Activated CD8-positive, alpha-beta T cell treated with anti-CD3 and anti-CD28 coated beads, Interleukin-2, amount 10 ng/mL, durations not matched to agents 7 days and 5 days (primary cell): ENCODE measurements around the gene PRRX2. TPM values are rescaled to one million over a fixed set of nuclear protein-coding genes. Genes with fewer than 3 reads are reported as not detected.

ENCODE experiments used
- ATAC-seq: fragments of 150-1000 bp; cut with Tn5 transposase; one replicate; pipeline ENCODE4 v1.10.0; 2021; ENCODE audit warnings: moderate library complexity
- CTCF ChIA-PET: fragments of 350-600 bp; sonication (Branson Sonifier 250); formaldehyde crosslinking; loops from one replicate; lab custom pipeline; 2021; ENCODE audit warnings: antibody characterized with exemption; lab: Charles Lee
- POLR2A ChIA-PET: fragments of 350-600 bp; sonication (Branson Sonifier 250); formaldehyde crosslinking; loops from one replicate; lab custom pipeline; 2021; ENCODE audit warnings: antibody characterized with exemption; lab: Charles Lee
- DNase-seq: peaks from one replicate; pipeline ENCODE4 v3.0.0-alpha.2; 2020
- H3K27ac Mint-ChIP-seq: one replicate; pipeline ENCODE4 v1.8.0; 2021; ENCODE audit warnings: mild to moderate bottlenecking, mixed read lengths
- H3K27me3 Mint-ChIP-seq: one replicate; pipeline ENCODE4 v1.8.0; 2021; ENCODE audit warnings: low read depth, mixed read lengths
- H3K36me3 Mint-ChIP-seq: one replicate; pipeline ENCODE4 v1.8.0; 2021; ENCODE audit warnings: low read depth, mixed read lengths
- H3K4me1 Mint-ChIP-seq: one replicate; pipeline ENCODE4 v1.8.0; 2021; ENCODE audit warnings: low read depth, mixed read lengths
- H3K4me3 Mint-ChIP-seq: one replicate; pipeline ENCODE4 v1.8.0; 2021; ENCODE audit warnings: mild to moderate bottlenecking, mixed read lengths
- H3K9me3 Mint-ChIP-seq: one replicate; pipeline ENCODE4 v1.8.0; 2022; ENCODE audit warnings: mixed read lengths; ENCODE audit not compliant: insufficient read depth
- total RNA-seq, 2 experiments: library from RNA; stranded (reverse); gene quantifications; one replicate each; pipeline ENCODE4 v1.2.3, GENCODE V29; 2021

The PRRX2 gene
- total RNA-seq, 2 experiments from 2014 or later: 0.21 TPM; not detected in 1

- POLR2A ChIA-PET: no interaction called here
- no peaks in the 10 kb centered on the region for H3K9me3 Mint-ChIP-seq
- no peaks in the 10 kb centered on the region for H3K36me3 Mint-ChIP-seq
- CTCF ChIA-PET: interaction anchor here (1.1 to 2.8 kb wide), 6 partner anchors 13 to 89 kb away, joined by 4 to 11 read pairs (median 5); no protein-coding TSS in a partner anchor
- no peak for ATAC-seq
- peak overlapping the region; percentile 74 for H3K4me3 Mint-ChIP-seq
- DNase-seq: no peak
- peak overlapping the region; percentile 83 for H3K27ac Mint-ChIP-seq
- H3K4me1 Mint-ChIP-seq: peaks cover 32% of the 10 kb centered on the region
- peaks cover 11% of the 10 kb centered on the region for H3K27me3 Mint-ChIP-seq
Measured at GRCh38 chr9:129712634-129713401, 47.4 kb downstream of the PRRX2 start.

- POLR2A ChIA-PET: no interaction called here
Measured at GRCh38 chr9:129713402-129713679, 47.9 kb downstream of the PRRX2 start.

GRCh38 chr9:129714511-129715061 is 49.1 kb downstream of the PRRX2 start:
- ATAC-seq: no peak
- Mint-ChIP-seq H3K27ac (no peak overlapping the region), H3K27me3 (peaks cover 10% of the 10 kb centered on the region), H3K9me3 (no peaks in the 10 kb centered on the region), H3K36me3 (no peaks in the 10 kb centered on the region), H3K4me3 (no peak overlapping the region), H3K4me1 (peaks cover 30% of the 10 kb centered on the region)
- POLR2A ChIA-PET: no interaction called here
- DNase-seq: no peak
- CTCF ChIA-PET: interaction anchor here (0.6 to 2.1 kb wide), 2 partner anchors 12 to 23 kb away, joined by 3 to 17 read pairs; no protein-coding TSS in a partner anchor

More at GRCh38 chr9:129713402-129713679, 47.9 kb downstream of the PRRX2 start:
- Mint-ChIP-seq H3K4me3 (no peak overlapping the region), H3K4me1 (peaks cover 30% of the 10 kb centered on the region), H3K36me3 (no peaks in the 10 kb centered on the region), H3K27me3 (peaks cover 10% of the 10 kb centered on the region), H3K9me3 (no peaks in the 10 kb centered on the region), H3K27ac (no peak overlapping the region)
- ATAC-seq: no peak
- DNase-seq: no peak
- CTCF ChIA-PET: interaction anchor here (1.1 to 2.2 kb wide), 4 partner anchors 13 to 89 kb away, joined by 4 to 6 read pairs (median 5); no protein-coding TSS in a partner anchor

GRCh38 chr9:129716091-129716490 is 50.6 kb downstream of the PRRX2 start:
- POLR2A ChIA-PET: no interaction called here
- peaks cover 22% of the 10 kb centered on the region for H3K4me1 Mint-ChIP-seq

GRCh38 chr9:129717991-129718390 is 52.5 kb downstream of the PRRX2 start:
- H3K36me3 Mint-ChIP-seq: no peaks in the 10 kb centered on the region
- H3K4me3 Mint-ChIP-seq: no peak overlapping the region
- no peaks in the 10 kb centered on the region for H3K9me3 Mint-ChIP-seq
- ATAC-seq: no peak
- no peak for DNase-seq
- H3K27ac Mint-ChIP-seq: no peak overlapping the region
- peaks cover 8% of the 10 kb centered on the region for H3K27me3 Mint-ChIP-seq
- ChIA-PET POLR2A (no interaction called here), CTCF (interaction anchor here (0.9 to 1.0 kb wide), 2 partner anchors 9 to 17 kb away, joined by 3 read pairs; no protein-coding TSS in a partner anchor)
- H3K4me1 Mint-ChIP-seq: peaks cover 4% of the 10 kb centered on the region

More at GRCh38 chr9:129716091-129716490, 50.6 kb downstream of the PRRX2 start:
- H3K36me3 Mint-ChIP-seq: no peaks in the 10 kb centered on the region
- H3K27me3 Mint-ChIP-seq: peaks cover 8% of the 10 kb centered on the region
- no peak overlapping the region for H3K4me3 Mint-ChIP-seq
- H3K9me3 Mint-ChIP-seq: no peaks in the 10 kb centered on the region
- ATAC-seq (no peak), DNase-seq (no peak)
- CTCF ChIA-PET: interaction anchor here (2.1 kb wide), 1 partner anchor 10 kb away, joined by 17 read pairs; no protein-coding TSS in a partner anchor
- no peak overlapping the region for H3K27ac Mint-ChIP-seq

- Mint-ChIP-seq H3K36me3 (no peaks in the 10 kb centered on the region), H3K9me3 (no peaks in the 10 kb centered on the region), H3K4me3 (no peak overlapping the region), H3K27me3 (peaks cover 8% of the 10 kb centered on the region), H3K4me1 (no peaks in the 10 kb centered on the region), H3K27ac (no peak overlapping the region)
- no peak for ATAC-seq
- DNase-seq: no peak
- ChIA-PET POLR2A (no interaction called here), CTCF (interaction anchor here (0.9 to 1.0 kb wide), 2 partner anchors 8 to 17 kb away, joined by 3 read pairs; no protein-coding TSS in a partner anchor)
Measured at GRCh38 chr9:129718647-129719046, 53.2 kb downstream of the PRRX2 start.

- no peak for DNase-seq
- no peak overlapping the region for H3K27ac Mint-ChIP-seq
- peaks cover 8% of the 10 kb centered on the region for H3K27me3 Mint-ChIP-seq
- H3K9me3 Mint-ChIP-seq: no peaks in the 10 kb centered on the region
- no peaks in the 10 kb centered on the region for H3K4me1 Mint-ChIP-seq
- H3K36me3 Mint-ChIP-seq: no peaks in the 10 kb centered on the region
- ChIA-PET POLR2A (no interaction called here), CTCF (interaction anchor here (0.9 kb wide), 1 partner anchor 8 kb away, joined by 3 read pairs; no protein-coding TSS in a partner anchor)
- no peak for ATAC-seq
- H3K4me3 Mint-ChIP-seq: no peak overlapping the region
Measured at GRCh38 chr9:129719135-129719534, 53.7 kb downstream of the PRRX2 start.

GRCh38 chr9:129720181-129720864 is 54.9 kb downstream of the PRRX2 start:
- no peaks in the 10 kb centered on the region for H3K9me3 Mint-ChIP-seq
- H3K27ac Mint-ChIP-seq: no peak overlapping the region
- no peaks in the 10 kb centered on the region for H3K4me1 Mint-ChIP-seq
- DNase-seq (no peak), ATAC-seq (no peak)
- no peak overlapping the region for H3K4me3 Mint-ChIP-seq
- H3K36me3 Mint-ChIP-seq: no peaks in the 10 kb centered on the region
- ChIA-PET POLR2A (no interaction called here), CTCF (no interaction called here)
- H3K27me3 Mint-ChIP-seq: peaks cover 8% of the 10 kb centered on the region

GRCh38 chr9:129720865-129721545 is 55.6 kb downstream of the PRRX2 start:
- Mint-ChIP-seq H3K4me1 (no peaks in the 10 kb centered on the region), H3K36me3 (no peaks in the 10 kb centered on the region), H3K9me3 (no peaks in the 10 kb centered on the region), H3K27ac (no peak overlapping the region), H3K4me3 (no peak overlapping the region), H3K27me3 (peaks cover 2% of the 10 kb centered on the region)
- ChIA-PET POLR2A (interaction anchor here (0.6 kb wide), 1 partner anchor 57 kb away, joined by 4 read pairs; no protein-coding TSS in a partner anchor), CTCF (interaction anchor here (3.1 kb wide), 1 partner anchor 17 kb away, joined by 13 read pairs; no protein-coding TSS in a partner anchor)
- ATAC-seq (no peak), DNase-seq (no peak)

GRCh38 chr9:129722913-129723312 is 57.5 kb downstream of the PRRX2 start:
- Mint-ChIP-seq H3K4me1 (peaks cover 3% of the 10 kb centered on the region), H3K9me3 (no peaks in the 10 kb centered on the region), H3K27ac (no peak overlapping the region), H3K36me3 (no peaks in the 10 kb centered on the region), H3K27me3 (peaks cover 2% of the 10 kb centered on the region), H3K4me3 (no peak overlapping the region)
- ChIA-PET CTCF (interaction anchor here (3.1 kb wide), 1 partner anchor 15 kb away, joined by 13 read pairs; no protein-coding TSS in a partner anchor), POLR2A (no interaction called here)
- no peak for DNase-seq
- no peak for ATAC-seq
